Mesodermal cell (in vitro differentiated cells): ENCODE results near the gene OGFR.

Experiments
- H3K27ac ChIP-seq: 2 replicates; pipeline ENCODE4 v1.7.0; 2013; ENCODE audit warnings: mild to moderate bottlenecking, low read depth, low read length, moderate library complexity; ENCODE audit not compliant: severe bottlenecking
- H3K36me3 ChIP-seq: 2 replicates; pipeline ENCODE4 v1.7.1; 2013; ENCODE audit warnings: mild to moderate bottlenecking, low read length, moderate library complexity; ENCODE audit not compliant: control insufficient read depth, insufficient read depth
- H3K4me1 ChIP-seq: one replicate; pipeline ENCODE4 v1.7.1; 2013; ENCODE audit warnings: mild to moderate bottlenecking, low read length; ENCODE audit not compliant: insufficient read depth, control insufficient read depth, poor library complexity, severe bottlenecking
- H3K4me3 ChIP-seq: 2 replicates; pipeline ENCODE4 v1.7.0; 2013; ENCODE audit warnings: low read length, control low read depth, mild to moderate bottlenecking; ENCODE audit not compliant: insufficient read depth, poor library complexity, severe bottlenecking; ENCODE audit errors: extremely low read depth
- H3K9me3 ChIP-seq: 2 replicates; pipeline ENCODE4 v1.7.1; 2013; ENCODE audit warnings: mild to moderate bottlenecking, low read length, moderate library complexity; ENCODE audit not compliant: control insufficient read depth
- WGBS, 2 experiments: methylation state at CpG; one replicate each; pipeline ENCODE4 v1.1.5; 2013; ENCODE audit warnings: missing lambda C conversion rate in 2 of 2; ENCODE audit not compliant: insufficient coverage in 2 of 2; 5-methylcytosine and 5-hydroxymethylcytosine counted together

Gene OGFR

GRCh38 chr20:62776035-62776691 lies 28.5 kb upstream of the OGFR start:
- Histone ChIP-seq H3K4me3 (no peak overlapping the region), H3K4me1 (peaks cover 4% of the 10 kb centered on the region), H3K36me3 (no peaks in the 10 kb centered on the region), H3K27ac (no peak overlapping the region), H3K9me3 (no peaks in the 10 kb centered on the region)
- WGBS, 2 experiments = 94 to 97% methylated on average over 24 of the region's 24 CpGs

- H3K9me3 ChIP-seq = no peaks in the 10 kb centered on the region
- H3K27ac ChIP-seq = no peak overlapping the region
- 83 to 87% methylated on average over 12 of the region's 14 CpGs for WGBS, 2 experiments
- peaks cover 4% of the 10 kb centered on the region for H3K4me1 ChIP-seq
- no peak overlapping the region for H3K4me3 ChIP-seq
- no peaks in the 10 kb centered on the region for H3K36me3 ChIP-seq
These were observed 27.7 kb upstream of the OGFR start for GRCh38 chr20:62776692-62777527.

DNA sequence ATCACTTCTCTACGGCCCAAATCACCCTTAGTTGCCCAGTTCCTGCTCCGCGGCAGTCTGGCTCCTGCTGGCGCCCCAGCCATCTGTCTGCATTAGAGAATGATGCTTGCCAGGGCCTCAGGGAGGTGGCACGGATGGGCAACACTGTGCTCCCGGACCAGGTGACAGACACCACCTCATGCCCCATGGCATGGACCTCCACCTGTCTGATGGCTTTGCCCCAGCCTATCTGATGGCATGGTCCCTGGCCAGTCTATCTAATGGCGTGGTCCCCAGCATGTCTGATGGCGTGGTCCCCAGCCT lies 27.2 kb upstream of the OGFR start:
- no peak overlapping the region for H3K4me3 ChIP-seq
- H3K4me1 ChIP-seq = peaks cover 4% of the 10 kb centered on the region
- H3K9me3 ChIP-seq = no peaks in the 10 kb centered on the region
- H3K36me3 ChIP-seq = no peaks in the 10 kb centered on the region
- 95 to 98% methylated on average over 8 of the region's 8 CpGs for WGBS, 2 experiments
- no peak overlapping the region for H3K27ac ChIP-seq

- no peaks in the 10 kb centered on the region for H3K4me1 ChIP-seq
- 91 to 94% methylated on average over 5 to 9 of the region's 9 CpGs for WGBS, 2 experiments
These were observed 26.6 kb upstream of the OGFR start for GRCh38 chr20:62778058-62778457.

DNA sequence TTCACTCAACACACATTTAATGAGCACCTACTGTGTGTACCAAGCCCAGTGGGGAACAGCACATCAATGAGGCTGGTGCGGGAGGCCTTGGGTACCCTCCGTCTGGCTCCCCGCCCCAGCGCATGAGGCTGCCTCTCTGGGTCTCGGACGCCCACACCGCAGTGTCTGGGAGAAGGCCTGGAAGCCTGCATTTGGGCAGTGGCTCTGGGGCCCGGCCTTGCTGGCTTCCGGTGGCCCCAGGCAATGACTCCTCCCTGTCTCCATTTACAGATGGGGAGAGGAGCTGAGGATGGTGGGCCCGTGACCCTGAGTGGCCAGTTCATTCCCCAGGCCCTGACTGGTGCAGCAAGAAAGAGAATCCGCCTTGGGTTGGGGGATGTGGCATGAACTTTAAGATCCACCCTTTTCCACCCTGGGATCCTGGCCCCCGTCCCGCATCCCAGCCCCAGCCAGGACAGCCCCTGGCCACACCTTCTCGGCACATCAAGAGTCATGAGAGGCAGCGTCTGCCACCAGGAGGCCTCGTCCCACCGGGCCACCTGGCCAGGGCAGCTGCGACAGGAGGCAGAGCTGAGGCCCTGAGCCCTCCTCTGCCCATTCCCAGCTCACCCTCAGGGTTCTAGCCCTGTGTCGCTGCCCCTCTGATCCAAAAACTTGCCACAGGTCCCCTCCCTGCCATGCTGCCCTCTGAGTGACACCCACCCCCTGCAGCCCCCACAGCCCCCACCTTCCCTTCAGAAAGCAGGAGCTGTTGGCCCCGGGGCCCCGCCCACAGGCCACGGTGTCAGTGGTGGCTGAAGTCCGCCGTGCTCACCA lies 25.8 kb upstream of the OGFR start:
- Histone ChIP-seq H3K27ac (no peak overlapping the region), H3K36me3 (no peaks in the 10 kb centered on the region), H3K4me1 (no peaks in the 10 kb centered on the region), H3K9me3 (no peaks in the 10 kb centered on the region), H3K4me3 (no peak overlapping the region)
- WGBS, 2 experiments = 69 to 75% methylated on average over 17 to 19 of the region's 24 CpGs

More at GRCh38 chr20:62778058-62778457, 26.6 kb upstream of the OGFR start:
- Histone ChIP-seq H3K4me3 (no peak overlapping the region), H3K36me3 (no peaks in the 10 kb centered on the region), H3K9me3 (no peaks in the 10 kb centered on the region), H3K27ac (no peak overlapping the region)

DNA sequence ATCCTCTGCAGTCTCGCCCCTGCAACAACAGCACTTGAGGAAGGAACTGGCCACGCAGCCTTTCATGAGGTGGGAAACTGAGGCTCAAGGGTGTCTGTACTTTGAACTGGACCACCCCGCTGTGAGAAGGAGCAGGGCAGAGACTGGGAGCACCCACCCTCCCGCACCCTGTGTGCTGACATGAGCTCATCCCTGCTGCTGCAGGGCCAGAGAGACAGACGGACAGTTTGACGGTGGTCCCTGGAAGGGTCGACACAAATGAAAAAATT lies 25.3 kb upstream of the OGFR start:
- H3K36me3 ChIP-seq = no peaks in the 10 kb centered on the region
- no peak overlapping the region for H3K4me3 ChIP-seq
- no peaks in the 10 kb centered on the region for H3K9me3 ChIP-seq
- H3K4me1 ChIP-seq = no peaks in the 10 kb centered on the region
- WGBS, 2 experiments = 97 to 100% methylated on average over 4 to 6 of the region's 7 CpGs
- H3K27ac ChIP-seq = no peak overlapping the region

- Histone ChIP-seq H3K4me3 (no peak overlapping the region), H3K9me3 (no peaks in the 10 kb centered on the region), H3K36me3 (no peaks in the 10 kb centered on the region), H3K4me1 (no peaks in the 10 kb centered on the region), H3K27ac (no peak overlapping the region)
- WGBS, 2 experiments = 87 to 89% methylated on average over 19 to 20 of the region's 20 CpGs
These were observed 24.4 kb upstream of the OGFR start for GRCh38 chr20:62780204-62780603.

DNA sequence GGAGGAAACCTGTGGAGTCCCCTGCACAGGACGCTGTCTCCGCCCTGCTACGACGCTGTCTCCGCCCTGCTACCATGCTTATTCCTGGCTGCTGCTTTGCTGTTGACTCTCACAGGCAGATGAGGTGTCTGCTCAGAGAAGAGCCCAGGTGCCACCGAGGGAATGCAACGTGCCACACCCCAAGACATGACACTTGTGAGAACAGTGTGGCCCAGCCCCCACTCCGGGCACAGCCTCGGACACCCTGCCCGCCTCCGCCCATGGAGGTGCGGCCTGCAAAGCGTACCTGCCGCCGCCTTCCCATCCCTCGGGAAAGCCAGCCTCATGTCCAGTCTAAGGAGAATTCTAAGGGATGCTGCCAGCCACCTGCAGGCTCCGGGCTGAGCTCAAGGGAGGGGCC lies 23.9 kb upstream of the OGFR start:
- peaks cover 3% of the 10 kb centered on the region for H3K4me1 ChIP-seq
- no peaks in the 10 kb centered on the region for H3K9me3 ChIP-seq
- H3K36me3 ChIP-seq = no peaks in the 10 kb centered on the region
- no peak overlapping the region for H3K27ac ChIP-seq
- no peak overlapping the region for H3K4me3 ChIP-seq
- 87 to 94% methylated on average over 12 to 17 of the region's 17 CpGs for WGBS, 2 experiments

- WGBS, 2 experiments = 84 to 86% methylated on average over 18 of the region's 18 CpGs
- no peaks in the 10 kb centered on the region for H3K36me3 ChIP-seq
- H3K9me3 ChIP-seq = no peaks in the 10 kb centered on the region
- no peak overlapping the region for H3K4me3 ChIP-seq
- H3K4me1 ChIP-seq = peaks cover 7% of the 10 kb centered on the region
- H3K27ac ChIP-seq = no peak overlapping the region
These were observed 22.3 kb upstream of the OGFR start for GRCh38 chr20:62782149-62782892.

DNA sequence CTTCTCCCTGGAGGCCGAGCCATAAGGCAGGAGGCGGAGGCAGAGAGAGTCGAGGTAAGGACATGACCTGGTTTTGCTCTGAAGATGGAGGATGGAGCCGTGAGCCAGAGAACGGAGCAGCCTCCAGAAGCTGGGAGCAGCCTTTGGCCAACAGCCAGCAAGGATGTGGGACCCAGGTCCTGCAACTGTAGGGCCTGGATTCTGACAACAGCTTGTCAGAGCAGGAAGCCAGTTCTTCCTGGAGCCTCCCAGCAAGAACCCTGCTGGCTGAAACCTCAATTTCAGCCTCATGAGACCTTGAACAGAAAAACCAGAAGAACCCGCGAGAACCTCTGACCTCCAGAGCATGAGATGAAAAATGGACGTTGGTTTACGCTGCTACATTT lies 21.7 kb upstream of the OGFR start:
- H3K4me3 ChIP-seq = no peak overlapping the region
- no peaks in the 10 kb centered on the region for H3K9me3 ChIP-seq
- no peak overlapping the region for H3K27ac ChIP-seq
- 84 to 91% methylated on average over 9 of the region's 9 CpGs for WGBS, 2 experiments
- peaks cover 7% of the 10 kb centered on the region for H3K4me1 ChIP-seq
- no peaks in the 10 kb centered on the region for H3K36me3 ChIP-seq
